ENCODE data around the gene TXNRD2. TPM values are rescaled to one million over a fixed set of nuclear protein-coding genes. Genes with fewer than 3 reads are reported as not detected.

The TXNRD2 gene
- total and polyA plus RNA-seq, 8 donors, result 6.4 to 69.5 (median 42.3) TPM

- 87 to 96% (median 92%) methylated on average over 14 to 23 of the region's 23 CpGs for WGBS, 5 donors
- Histone ChIP-seq H3K4me1 (peaks cover 9 to 27% (median 15%) of the 10 kb centered on the region in 4 donors), H3K27me3 (no peaks in the 10 kb centered on the region), H3K9me3 (no peaks in the 10 kb centered on the region), H3K27ac (no peak overlapping the region), H3K36me3 (peaks cover 4 to 97% (median 70%) of the 10 kb centered on the region in 4 donors), H3K4me3 (no peak overlapping the region)
- TF ChIP-seq POLR2A (IDR thresholded peaks at IDR 0.05), result no peak
- no peak for TF ChIP-seq EP300 (IDR thresholded peaks at IDR 0.05)
- no peak for TF ChIP-seq POLR2AphosphoS5 (IDR thresholded peaks at IDR 0.05)
- TF ChIP-seq CTCF (IDR thresholded peaks at IDR 0.05), result no peak
- intact Hi-C loops (cut with DNase I; ENCODE audit: low total_unique reads), result no loop called here
- DNase-seq, result no peak
Measured at GRCh38 chr22:19895160-19895849, 46.3 kb downstream of the TXNRD2 start.

GRCh38 chr22:19893363-19893762 is 48.3 kb downstream of the TXNRD2 start:
- Histone ChIP-seq H3K9me3 (no peaks in the 10 kb centered on the region), H3K4me3 (no peak overlapping the region), H3K4me1 (peaks cover 9 to 27% (median 15%) of the 10 kb centered on the region in 4 donors), H3K27ac (no peak overlapping the region), H3K36me3 (peaks cover 4 to 99% (median 69%) of the 10 kb centered on the region in 4 donors), H3K27me3 (no peaks in the 10 kb centered on the region)
- WGBS, 5 donors, result 85 to 98% (median 93%) methylated on average over 10 to 15 of the region's 15 CpGs
- TF ChIP-seq EP300 (IDR thresholded peaks at IDR 0.05), result no peak
- TF ChIP-seq POLR2A (IDR thresholded peaks at IDR 0.05), result no peak
- TF ChIP-seq CTCF (IDR thresholded peaks at IDR 0.05), result no peak
- no peak for TF ChIP-seq POLR2AphosphoS5 (IDR thresholded peaks at IDR 0.05)
- intact Hi-C loops (cut with DNase I; ENCODE audit: low total_unique reads), result no loop called here
- no peak for DNase-seq

DNA sequence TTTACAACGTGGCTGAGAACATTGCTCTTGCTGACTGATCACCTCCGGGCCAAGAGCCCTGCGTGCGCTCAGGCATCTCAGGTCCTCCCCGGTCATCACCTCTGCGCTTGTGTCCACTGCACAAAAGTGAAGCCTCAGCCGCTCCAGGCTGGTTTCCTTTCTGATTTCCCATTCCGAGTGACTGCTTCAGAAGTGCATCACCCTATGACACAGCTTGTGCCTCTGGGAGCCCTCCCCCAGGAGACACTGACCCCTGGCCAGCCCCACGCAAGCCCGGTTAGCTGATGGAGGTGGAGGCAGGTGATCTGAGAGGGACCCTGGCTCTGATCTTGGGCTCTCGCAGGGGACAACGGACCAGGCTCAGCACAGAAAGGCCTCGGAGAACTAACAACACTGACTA is 48.7 kb downstream of the TXNRD2 start:
- Histone ChIP-seq H3K36me3 (peaks cover 2 to 99% (median 68%) of the 10 kb centered on the region in 4 donors), H3K4me3 (no peak overlapping the region), H3K27me3 (no peaks in the 10 kb centered on the region), H3K9me3 (no peaks in the 10 kb centered on the region), H3K27ac (peak overlapping the region in 1 of 5 donors; percentile 66), H3K4me1 (peaks cover 9 to 28% (median 15%) of the 10 kb centered on the region in 4 donors)
- no peak for DNase-seq
- 87 to 92% (median 89%) methylated on average over 13 of the region's 13 CpGs for WGBS, 5 donors
- TF ChIP-seq EP300 (IDR thresholded peaks at IDR 0.05) (no peak), CTCF (IDR thresholded peaks at IDR 0.05) (no peak), POLR2A (IDR thresholded peaks at IDR 0.05) (no peak), POLR2AphosphoS5 (IDR thresholded peaks at IDR 0.05) (no peak)
- intact Hi-C loops (cut with DNase I; ENCODE audit: low total_unique reads), result no loop called here

GRCh38 chr22:19892257-19892879 is 49.2 kb downstream of the TXNRD2 start:
- Histone ChIP-seq H3K9me3 (no peaks in the 10 kb centered on the region), H3K27ac (peak overlapping the region in 3 of 5 donors; percentile 47 to 66 (median 60)), H3K27me3 (no peaks in the 10 kb centered on the region), H3K4me1 (peaks cover 9 to 33% (median 15%) of the 10 kb centered on the region in 4 donors), H3K36me3 (peaks cover 0 to 99% (median 68%) of the 10 kb centered on the region in 4 donors), H3K4me3 (peak overlapping the region in 2 of 4 donors; percentile 12 to 16)
- 44 to 58% (median 53%) methylated on average over 22 to 24 of the region's 24 CpGs for WGBS, 5 donors
- intact Hi-C loops (cut with DNase I; ENCODE audit: low total_unique reads), result no loop called here
- peak in 1 of 2 donors; percentile 54 for DNase-seq
- TF ChIP-seq POLR2AphosphoS5 (IDR thresholded peaks at IDR 0.05), result no peak
- no peak for TF ChIP-seq EP300 (IDR thresholded peaks at IDR 0.05)
- no peak for TF ChIP-seq POLR2A (IDR thresholded peaks at IDR 0.05)
- no peak for TF ChIP-seq CTCF (IDR thresholded peaks at IDR 0.05)
